PC-9 (cell line): ENCODE results near the gene SLC13A1. TPM values are rescaled to one million over a fixed set of nuclear protein-coding genes. Genes with fewer than 3 reads are reported as not detected.

Experiments used
- BruUV-seq: library from RNA; stranded (reverse); fragments of 400-500 nt; replicated peaks from 2 replicates; lab custom pipeline; 2021; lab: Mats Ljungman, UMichigan
- CTCF ChIA-PET: fragments of 300-600 bp; sonication (Branson Sonifier 250); formaldehyde crosslinking; loops from one replicate; lab custom pipeline; 2022; ENCODE audit warnings: antibody characterized with exemption; lab: Charles Lee
- POLR2A ChIA-PET: fragments of 300-600 bp; sonication (Branson Sonifier 250); formaldehyde crosslinking; loops from one replicate; lab custom pipeline; 2022; ENCODE audit warnings: antibody characterized with exemption; ENCODE audit not compliant: unreplicated experiment; lab: Charles Lee
- DNase-seq, 2 experiments: peaks; one replicate each; pipeline versions ENCODE4 v3.0.0 to v3.0.0-alpha.2; 2015 to 2022; ENCODE audit warnings: mixed read lengths in 1 of 2
- H2AFZ ChIP-seq: fragments of 200-600 bp; sonication (generic); 2 replicates; pipeline ENCODE4 v1.8.1; 2017; ENCODE audit warnings: antibody characterized with exemption
- H3F3A ChIP-seq: fragments of 200-600 bp; sonication (generic); 2 replicates; pipeline ENCODE4 v1.8.1; 2017; ENCODE audit warnings: antibody characterized with exemption, mild to moderate bottlenecking, low read depth; ENCODE audit not compliant: insufficient read depth
- H3K27ac ChIP-seq: fragments of 200-600 bp; sonication (generic); 2 replicates; pipeline ENCODE4 v1.6.1; 2016; ENCODE audit warnings: mixed run types
- H3K27me3 ChIP-seq: fragments of 200-600 bp; sonication (generic); 2 replicates; pipeline ENCODE4 v1.6.1; 2016; ENCODE audit warnings: low read depth, mixed run types; ENCODE audit not compliant: insufficient read depth
- H3K36me3 ChIP-seq: fragments of 200-600 bp; sonication (generic); 2 replicates; pipeline ENCODE4 v1.6.1; 2016; ENCODE audit warnings: low read depth, mixed run types
- H3K4me1 ChIP-seq: fragments of 200-600 bp; sonication (generic); replicated peaks from 2 replicates; pipeline ENCODE4 v1.6.1; 2016; ENCODE audit warnings: mixed run types; ENCODE audit not compliant: insufficient read depth
- H3K4me2 ChIP-seq: fragments of 200-600 bp; sonication (generic); 2 replicates; pipeline ENCODE4 v1.6.1; 2017; ENCODE audit warnings: mixed run types
- H3K4me3 ChIP-seq: fragments of 200-600 bp; sonication (generic); 2 replicates; pipeline ENCODE4 v1.6.1; 2016; ENCODE audit warnings: mixed run types
- H3K79me2 ChIP-seq: fragments of 200-600 bp; sonication (generic); 2 replicates; pipeline ENCODE4 v1.6.1; 2017; ENCODE audit warnings: low read depth, mixed run types
- H3K9me2 ChIP-seq: fragments of 200-600 bp; sonication (generic); 2 replicates; pipeline ENCODE4 v1.8.1; 2017; ENCODE audit warnings: mild to moderate bottlenecking; ENCODE audit not compliant: insufficient read depth
- H3K9me3 ChIP-seq: fragments of 200-600 bp; sonication (generic); 2 replicates; pipeline ENCODE4 v1.8.1; 2016; ENCODE audit warnings: low read depth; ENCODE audit not compliant: insufficient read depth
- H4K20me1 ChIP-seq: fragments of 200-600 bp; sonication (generic); 2 replicates; pipeline ENCODE4 v1.8.1; 2017; ENCODE audit not compliant: insufficient read depth
- EZH2 ChIP-seq: fragments of 200-600 bp; sonication (generic); IDR thresholded peaks from 2 replicates; pipeline ENCODE4 v1.8.0; 2017; ENCODE audit warnings: antibody characterized with exemption, low read depth
- intact Hi-C: fragments of 100-400 bp; cut with micrococcal nuclease; formaldehyde crosslinking; loops from one replicate; pipeline ENCODE4 v1.10.0; 2022; ENCODE audit not compliant: unreplicated experiment
- total RNA-seq: library from RNA; stranded (reverse); gene quantifications from 2 replicates; pipeline ENCODE4 v1.2.3, GENCODE V29; 2021
- TF ChIP-seq, protein P1 (sequence below): fragments of 200-600 bp; sonication (generic); conservative IDR thresholded peaks from 2 replicates; pipeline ENCODE4 v1.6.1; 2017; ENCODE audit warnings: mixed run types, antibody characterized with exemption, mild to moderate bottlenecking, moderate library complexity

SLC13A1 gene
- total RNA-seq, 1 experiment from 2014 or later, result not detected

DNA sequence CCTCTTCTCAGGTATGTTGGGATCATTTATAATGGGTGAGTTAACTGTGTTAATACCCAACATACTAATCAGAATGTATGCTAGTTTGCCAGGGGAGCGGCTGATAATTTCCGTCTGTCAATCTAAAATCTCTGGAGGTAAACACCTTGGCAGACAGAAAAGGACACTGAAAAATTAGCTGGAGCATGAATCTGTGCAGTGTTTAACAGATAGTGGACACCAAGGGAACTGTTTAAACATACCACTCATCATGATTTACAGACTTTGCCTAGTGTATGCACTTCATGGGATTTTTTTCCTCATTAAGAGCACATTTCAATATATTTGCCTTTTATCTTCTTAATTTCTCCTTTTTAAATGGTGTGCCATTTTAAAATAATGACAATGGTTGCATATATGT is 68.2 kb downstream of the SLC13A1 start:
- no peak overlapping the region for H3K4me3 ChIP-seq
- ChIA-PET CTCF (no interaction called here), POLR2A (no interaction called here)
- no peaks in the 10 kb centered on the region for H3K36me3 ChIP-seq
- no peaks in the 10 kb centered on the region for H3K9me3 ChIP-seq
- no peaks in the 10 kb centered on the region for H3K4me1 ChIP-seq
- H2AFZ ChIP-seq, result no peak overlapping the region
- H4K20me1 ChIP-seq, result no peaks in the 10 kb centered on the region
- no peak overlapping the region for H3K4me2 ChIP-seq
- DNase-seq, result no peak
- no peak for TF ChIP-seq EZH2
- TF ChIP-seq, protein P1, sequence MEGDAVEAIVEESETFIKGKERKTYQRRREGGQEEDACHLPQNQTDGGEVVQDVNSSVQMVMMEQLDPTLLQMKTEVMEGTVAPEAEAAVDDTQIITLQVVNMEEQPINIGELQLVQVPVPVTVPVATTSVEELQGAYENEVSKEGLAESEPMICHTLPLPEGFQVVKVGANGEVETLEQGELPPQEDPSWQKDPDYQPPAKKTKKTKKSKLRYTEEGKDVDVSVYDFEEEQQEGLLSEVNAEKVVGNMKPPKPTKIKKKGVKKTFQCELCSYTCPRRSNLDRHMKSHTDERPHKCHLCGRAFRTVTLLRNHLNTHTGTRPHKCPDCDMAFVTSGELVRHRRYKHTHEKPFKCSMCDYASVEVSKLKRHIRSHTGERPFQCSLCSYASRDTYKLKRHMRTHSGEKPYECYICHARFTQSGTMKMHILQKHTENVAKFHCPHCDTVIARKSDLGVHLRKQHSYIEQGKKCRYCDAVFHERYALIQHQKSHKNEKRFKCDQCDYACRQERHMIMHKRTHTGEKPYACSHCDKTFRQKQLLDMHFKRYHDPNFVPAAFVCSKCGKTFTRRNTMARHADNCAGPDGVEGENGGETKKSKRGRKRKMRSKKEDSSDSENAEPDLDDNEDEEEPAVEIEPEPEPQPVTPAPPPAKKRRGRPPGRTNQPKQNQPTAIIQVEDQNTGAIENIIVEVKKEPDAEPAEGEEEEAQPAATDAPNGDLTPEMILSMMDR, result no peak
- no peaks in the 10 kb centered on the region for H3K9me2 ChIP-seq
- no peak overlapping the region for H3K27ac ChIP-seq
- H3F3A ChIP-seq, result no peaks in the 10 kb centered on the region
- H3K27me3 ChIP-seq, result no peaks in the 10 kb centered on the region
- no peaks in the 10 kb centered on the region for H3K79me2 ChIP-seq
- intact Hi-C loops, result no loop called here
- no TSS peak for BruUV-seq

DNA sequence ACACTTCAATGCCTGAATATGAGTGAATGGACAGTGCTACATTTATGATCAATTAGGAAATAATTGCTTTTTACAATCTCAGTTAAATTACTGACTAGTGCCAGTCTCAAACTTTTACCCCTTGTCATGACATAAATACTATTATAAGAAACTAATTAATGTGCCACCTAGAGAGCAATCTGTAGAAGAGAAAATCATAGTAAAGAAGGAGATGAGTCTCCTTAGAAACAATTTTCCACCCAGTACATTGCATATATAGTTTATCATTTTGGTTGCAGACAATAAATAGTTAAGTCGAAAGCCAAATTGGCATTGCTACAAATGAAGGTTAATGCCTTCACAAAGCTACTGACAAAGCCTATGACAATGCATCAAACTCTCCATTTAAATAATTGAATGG is 68.6 kb downstream of the SLC13A1 start:
- Histone ChIP-seq H4K20me1 (no peaks in the 10 kb centered on the region), H3K36me3 (no peaks in the 10 kb centered on the region), H3K27me3 (no peaks in the 10 kb centered on the region), H3K9me3 (no peaks in the 10 kb centered on the region), H3K27ac (no peak overlapping the region), H2AFZ (no peak overlapping the region), H3K9me2 (no peaks in the 10 kb centered on the region), H3K4me2 (no peak overlapping the region), H3K79me2 (no peaks in the 10 kb centered on the region), H3F3A (no peaks in the 10 kb centered on the region), H3K4me3 (no peak overlapping the region), H3K4me1 (no peaks in the 10 kb centered on the region)
- intact Hi-C loops, result no loop called here
- POLR2A ChIA-PET, result no interaction called here
- TF ChIP-seq, protein P1, result no peak
- no peak for TF ChIP-seq EZH2
- BruUV-seq, result no TSS peak
- CTCF ChIA-PET, result no interaction called here
- no peak for DNase-seq

DNA sequence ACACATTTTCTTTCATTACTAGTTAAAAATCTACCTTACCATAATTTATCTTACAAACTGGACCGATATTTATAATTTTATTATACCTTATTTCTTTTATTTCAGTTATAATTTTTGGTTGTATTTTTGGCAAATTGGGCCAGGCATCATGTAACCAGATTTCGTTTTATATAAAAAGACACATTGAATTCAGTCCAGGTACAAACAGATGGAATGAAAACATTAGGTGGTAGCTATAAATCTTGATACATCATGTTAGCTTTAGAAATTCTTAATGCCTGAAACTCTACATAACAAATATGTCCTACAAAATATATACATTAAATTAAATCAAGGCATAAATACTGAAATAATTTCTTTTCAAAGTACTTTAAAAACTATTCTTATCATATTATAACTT is 73.1 kb downstream of the SLC13A1 start:
- POLR2A ChIA-PET, result no interaction called here
- Histone ChIP-seq H2AFZ (no peak overlapping the region), H3K27me3 (no peaks in the 10 kb centered on the region), H3K4me2 (no peak overlapping the region), H3K36me3 (no peaks in the 10 kb centered on the region), H3K27ac (no peak overlapping the region), H3F3A (no peaks in the 10 kb centered on the region), H3K4me3 (no peak overlapping the region), H4K20me1 (no peaks in the 10 kb centered on the region), H3K79me2 (no peaks in the 10 kb centered on the region), H3K9me3 (no peaks in the 10 kb centered on the region), H3K4me1 (no peaks in the 10 kb centered on the region), H3K9me2 (no peaks in the 10 kb centered on the region)
- no peak for DNase-seq
- BruUV-seq, result no TSS peak
- intact Hi-C loops, result no loop called here
- TF ChIP-seq, protein P1, result no peak
- TF ChIP-seq EZH2, result no peak
- CTCF ChIA-PET, result interaction anchor here (0.7 kb wide), 1 partner anchor 198 kb away, joined by 3 read pairs; no protein-coding TSS in a partner anchor
